K562 (cell line): ENCODE results near the gene ATOSA. TPM values are rescaled to one million over a fixed set of nuclear protein-coding genes. Genes with fewer than 3 reads are reported as not detected.

ENCODE experiments used
- ATAC-seq: fragments of 200-7000 bp; cut with Tn5 transposase; 3 replicates; pipeline ENCODE4 v1.9.1; 2020; ENCODE audit warnings: moderate library complexity
- BruUV-seq: library from RNA; stranded (reverse); fragments of 400-500 nt; replicated peaks from 2 replicates; lab custom pipeline; 2021; lab: Mats Ljungman, UMichigan
- CTCF ChIA-PET: fragments of 300-600 bp; formaldehyde crosslinking; extraction: SDS; loops from one replicate; lab custom pipeline; 2021; ENCODE audit warnings: low intra/inter-chr PET ratio; lab: Yijun Ruan, JAX
- POLR2A ChIA-PET: fragments of 300-600, 350-650 bp; sonication (Branson Sonifier 250); formaldehyde crosslinking; extraction: SDS; loops from one replicate; lab custom pipeline; 2021; ENCODE audit warnings: antibody characterized with exemption, inconsistent platforms; lab: Yijun Ruan, JAX
- DNase-seq, 4 experiments: peaks; one replicate each; pipeline versions ENCODE4 v3.0.0 to v3.0.0-alpha.2; 2011 to 2018; ENCODE audit warnings: low spot score in 3 of 4, mixed read lengths in 3 of 4; ENCODE audit errors: extremely low read depth in 1 of 4
- FAIRE-seq: peaks from 2 replicates; lab custom pipeline; 2011; peaks lifted over from hg19 to GRCh38; lab: Jason Lieb, UNC
- H2AFZ ChIP-seq: 2 replicates; pipeline ENCODE4 v1.6.0; 2011; ENCODE audit warnings: low read depth, low read length, control low read depth, inconsistent platforms
- H3K27ac ChIP-seq: fragments of 200-600 bp; 3 replicates; pipeline ENCODE4 v1.8.0; 2011; ENCODE audit warnings: low read depth, mild to moderate bottlenecking, control low read depth, inconsistent platforms, low read length, moderate library complexity, mixed read lengths; ENCODE audit errors: extremely low read depth
- H3K27me3 ChIP-seq, 2 experiments: fragments of 300-600 bp in 1 of 2; 2 replicates in 1 of 2; 3 replicates in 1 of 2; pipeline versions ENCODE4 v1.6.0 to v1.8.0; 2011; ENCODE audit warnings: inconsistent platforms in 2 of 2, low read length in 2 of 2, mild to moderate bottlenecking in 1 of 2, mixed read lengths in 1 of 2, moderate library complexity in 1 of 2; ENCODE audit not compliant: control insufficient read depth in 2 of 2, insufficient read depth in 2 of 2
- H3K36me3 ChIP-seq: fragments of 300-600 bp; 3 replicates; pipeline ENCODE4 v1.8.0; 2011; ENCODE audit warnings: mild to moderate bottlenecking, low read length, inconsistent platforms; ENCODE audit not compliant: control insufficient read depth, insufficient read depth
- H3K4me1 ChIP-seq, 2 experiments: fragments of 200-600 bp in 1 of 2; replicated peaks in 1 of 2; 2 replicates in 1 of 2; 3 replicates in 1 of 2; pipeline versions ENCODE4 v1.5.1 to v1.8.0; 2011; ENCODE audit warnings: inconsistent platforms in 2 of 2, low read length in 2 of 2, mild to moderate bottlenecking in 1 of 2, mixed read lengths in 1 of 2, moderate library complexity in 1 of 2; ENCODE audit not compliant: control insufficient read depth in 2 of 2, insufficient read depth in 2 of 2
- H3K4me2 ChIP-seq: 2 replicates; pipeline ENCODE4 v1.6.1; 2011; ENCODE audit warnings: low read length, control low read depth, inconsistent platforms, mixed read lengths; ENCODE audit not compliant: insufficient read depth
- H3K4me3 ChIP-seq: fragments of 200-600 bp; sonication (generic), shearing (Covaris generic); 2 replicates; pipeline ENCODE4 v1.5.1; 2016; ENCODE audit warnings: control low read depth, inconsistent platforms
- H3K79me2 ChIP-seq: fragments of 200-600 bp; 3 replicates; pipeline ENCODE4 v1.8.0; 2011; ENCODE audit warnings: low read length, inconsistent platforms; ENCODE audit not compliant: control insufficient read depth, insufficient read depth
- H3K9ac ChIP-seq, 2 experiments: 2 replicates each; pipeline versions ENCODE4 v1.6.0 to v1.6.1; 2011; ENCODE audit warnings: low read depth in 2 of 2, low read length in 2 of 2, control low read depth in 1 of 2, inconsistent platforms in 1 of 2, mild to moderate bottlenecking in 1 of 2, mixed read lengths in 1 of 2; ENCODE audit not compliant: insufficient read depth in 1 of 2
- H3K9me1 ChIP-seq: one replicate; pipeline ENCODE4 v1.6.0; 2011; ENCODE audit warnings: inconsistent platforms, mild to moderate bottlenecking, low read length, moderate library complexity; ENCODE audit not compliant: control insufficient read depth, insufficient read depth
- H3K9me3 ChIP-seq: replicated peaks from 2 replicates; pipeline ENCODE4 v1.5.1; 2011; ENCODE audit warnings: low read depth, low read length, inconsistent platforms; ENCODE audit not compliant: control insufficient read depth, insufficient read depth
- H4K20me1 ChIP-seq: replicated peaks from 2 replicates; pipeline ENCODE4 v1.6.1; 2011; ENCODE audit warnings: low read length, inconsistent platforms, mixed read lengths; ENCODE audit not compliant: control insufficient read depth, insufficient read depth
- KLF13 ChIP-seq: fragments of 450-650 bp; IDR thresholded peaks from 2 replicates; pipeline ENCODE4 v1.6.1; 2016; ENCODE audit warnings: missing genetic modification characterization, low read depth, mild to moderate bottlenecking, missing compliant biosample characterization, moderate library complexity, borderline replicate concordance
- MEIS2 ChIP-seq: fragments of 450-650 bp; IDR thresholded peaks from 2 replicates; pipeline ENCODE4 v1.6.1; 2014; ENCODE audit warnings: mild to moderate bottlenecking; ENCODE audit not compliant: partially characterized antibody
- NFXL1 ChIP-seq: fragments of 450-650 bp; formaldehyde crosslinking; IDR thresholded peaks from 2 replicates; pipeline ENCODE4 v1.4.0; 2021; ENCODE audit warnings: mild to moderate bottlenecking
- WGBS: fragments of 100-300 bp; shearing (Covaris generic); methylation state at CpG from one replicate; pipeline ENCODE4 v1.1.6; 2016; ENCODE audit warnings: low coverage, mixed read lengths; ENCODE audit not compliant: insufficient coverage; ENCODE audit errors: missing lambda C conversion rate; 5-methylcytosine and 5-hydroxymethylcytosine counted together
- in situ Hi-C: fragments of 300-500 bp; cut with MboI; formaldehyde crosslinking; loops from 4 replicates; pipeline ENCODE4 v1.15.0; 2018; ENCODE audit warnings: inconsistent platforms, mixed read lengths
- intact Hi-C: fragments of 100-400 bp; cut with micrococcal nuclease; formaldehyde crosslinking; loops from 2 replicates; pipeline ENCODE4 v1.14.2; 2022
- polyA plus RNA-seq, 8 experiments: library from polyadenylated mRNA; depleted of rRNA in 4 of 8; stranded (reverse) in 5 of 8; unstranded in 3 of 8; fragments of >200 nt; fragmentation: Nextera tagmentation in 2 of 8; fragmentation: Illumina TruSeq in 1 of 8; extraction: Ambion mirVana in 2 of 8; extraction: Trizol in 1 of 8; gene quantifications; 2 replicates each; pipeline versions ENCODE4 v1.2.1 to v1.2.3, GENCODE V29; 2011 to 2014; ENCODE audit warnings: inconsistent platforms in 1 of 8, missing spikeins in 1 of 8
- total RNA-seq, 7 experiments: library from RNA; depleted of rRNA in 6 of 7; stranded (reverse); fragments of >200 nt in 6 of 7; fragmentation: Illumina TruSeq in 2 of 7; extraction: Trizol in 2 of 7; gene quantifications; 2 replicates each; pipeline versions ENCODE4 v1.2.1 to v1.2.3, GENCODE V29; 2011 to 2021; ENCODE audit warnings: low replicate concordance in 1 of 7
- TF ChIP-seq, protein P1 (sequence below): fragments of 200-600 bp; sonication (generic); IDR thresholded peaks from one replicate; pipeline ENCODE4 v1.6.1; 2012; ENCODE audit warnings: mild to moderate bottlenecking, low read depth, low read length, inconsistent platforms
- TF ChIP-seq, protein P2 (sequence below), 3 experiments: IDR thresholded peaks in 2 of 3; conservative IDR thresholded peaks in 1 of 3; 2 replicates each; pipeline ENCODE4 v1.5.1; 2011 to 2012; ENCODE audit warnings: low read length in 3 of 3, mild to moderate bottlenecking in 3 of 3, control low read depth in 2 of 3, improper control_type of control experiment in 1 of 3, inconsistent platforms in 1 of 3, low read depth in 1 of 3, mixed read lengths in 1 of 3, moderate library complexity in 1 of 3; ENCODE audit not compliant: insufficient read depth in 2 of 3

The ATOSA gene
- total and polyA plus RNA-seq, 9 of the 15 experiments (the other 6 are each of a cell fraction or from before 2014, with no cell fraction given) = 2.0 to 6.1 (median 3.9) TPM

DNA sequence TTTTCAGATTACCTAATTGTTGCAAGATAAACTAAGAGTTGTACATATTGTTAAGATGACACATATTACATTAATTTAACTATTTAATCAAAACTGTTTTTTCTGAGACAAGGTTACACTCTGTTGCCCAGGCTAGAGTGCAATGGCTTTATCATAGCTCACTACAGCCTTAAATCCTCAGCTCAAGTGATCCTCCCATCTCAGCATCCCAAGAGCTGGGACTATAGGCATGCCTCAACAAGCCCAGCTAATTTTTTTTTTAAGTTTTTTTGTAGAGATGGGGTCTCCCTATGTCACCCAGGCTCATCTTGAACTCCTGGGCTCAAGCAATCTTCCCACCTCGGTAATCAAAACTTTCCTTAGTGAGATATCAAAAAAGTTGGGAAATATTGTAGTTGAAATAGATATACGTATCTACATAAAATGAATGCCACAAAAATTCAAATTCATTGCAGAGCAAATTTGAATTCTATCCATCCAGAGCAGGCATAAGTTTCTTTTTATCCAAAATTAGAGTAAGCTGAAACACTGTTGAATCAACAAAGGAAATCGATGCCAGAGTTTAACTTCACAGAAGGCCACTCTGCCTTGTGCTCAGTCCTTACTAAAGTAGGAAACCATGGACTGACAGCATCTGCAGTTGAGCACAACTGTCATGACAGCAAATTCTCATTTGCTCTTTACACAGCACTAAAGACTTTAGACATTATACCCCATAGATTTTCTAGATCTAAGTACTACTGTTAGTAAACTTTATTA lies 15.5 kb downstream of the ATOSA start:
- 37% methylated on average over 3 of the region's 3 CpGs for WGBS
- Histone ChIP-seq H3K4me3 (no peak overlapping the region), H3K27me3 (no peaks in the 10 kb centered on the region), H3K9ac (no peak overlapping the region), H4K20me1 (no peaks in the 10 kb centered on the region), H3K4me2 (no peak overlapping the region), H2AFZ (no peak overlapping the region), H3K9me1 (no peaks in the 10 kb centered on the region), H3K36me3 (0 out of 3 replicates have a peak, but pooled peaks cover 2% of the 10 kb centered on the region), H3K27ac (no peak overlapping the region), H3K9me3 (no peaks in the 10 kb centered on the region), H3K4me1 (no peaks in the 10 kb centered on the region), H3K79me2 (no peaks in the 10 kb centered on the region)
- ChIA-PET POLR2A (interaction anchor here (0.8 to 2.4 kb wide), 4 partner anchors 10 to 26 kb away, joined by 3 to 9 read pairs (median 6); no protein-coding TSS in a partner anchor), CTCF (no interaction called here)
- intact Hi-C loops = no loop called here
- FAIRE-seq (no peak), DNase-seq (no peak), ATAC-seq (no peak)
- in situ Hi-C loops = no loop called here
- BruUV-seq = no TSS peak
- no peak for TF ChIP-seq NFXL1 (CRISPR knock-in tag)
- TF ChIP-seq, protein P1, sequence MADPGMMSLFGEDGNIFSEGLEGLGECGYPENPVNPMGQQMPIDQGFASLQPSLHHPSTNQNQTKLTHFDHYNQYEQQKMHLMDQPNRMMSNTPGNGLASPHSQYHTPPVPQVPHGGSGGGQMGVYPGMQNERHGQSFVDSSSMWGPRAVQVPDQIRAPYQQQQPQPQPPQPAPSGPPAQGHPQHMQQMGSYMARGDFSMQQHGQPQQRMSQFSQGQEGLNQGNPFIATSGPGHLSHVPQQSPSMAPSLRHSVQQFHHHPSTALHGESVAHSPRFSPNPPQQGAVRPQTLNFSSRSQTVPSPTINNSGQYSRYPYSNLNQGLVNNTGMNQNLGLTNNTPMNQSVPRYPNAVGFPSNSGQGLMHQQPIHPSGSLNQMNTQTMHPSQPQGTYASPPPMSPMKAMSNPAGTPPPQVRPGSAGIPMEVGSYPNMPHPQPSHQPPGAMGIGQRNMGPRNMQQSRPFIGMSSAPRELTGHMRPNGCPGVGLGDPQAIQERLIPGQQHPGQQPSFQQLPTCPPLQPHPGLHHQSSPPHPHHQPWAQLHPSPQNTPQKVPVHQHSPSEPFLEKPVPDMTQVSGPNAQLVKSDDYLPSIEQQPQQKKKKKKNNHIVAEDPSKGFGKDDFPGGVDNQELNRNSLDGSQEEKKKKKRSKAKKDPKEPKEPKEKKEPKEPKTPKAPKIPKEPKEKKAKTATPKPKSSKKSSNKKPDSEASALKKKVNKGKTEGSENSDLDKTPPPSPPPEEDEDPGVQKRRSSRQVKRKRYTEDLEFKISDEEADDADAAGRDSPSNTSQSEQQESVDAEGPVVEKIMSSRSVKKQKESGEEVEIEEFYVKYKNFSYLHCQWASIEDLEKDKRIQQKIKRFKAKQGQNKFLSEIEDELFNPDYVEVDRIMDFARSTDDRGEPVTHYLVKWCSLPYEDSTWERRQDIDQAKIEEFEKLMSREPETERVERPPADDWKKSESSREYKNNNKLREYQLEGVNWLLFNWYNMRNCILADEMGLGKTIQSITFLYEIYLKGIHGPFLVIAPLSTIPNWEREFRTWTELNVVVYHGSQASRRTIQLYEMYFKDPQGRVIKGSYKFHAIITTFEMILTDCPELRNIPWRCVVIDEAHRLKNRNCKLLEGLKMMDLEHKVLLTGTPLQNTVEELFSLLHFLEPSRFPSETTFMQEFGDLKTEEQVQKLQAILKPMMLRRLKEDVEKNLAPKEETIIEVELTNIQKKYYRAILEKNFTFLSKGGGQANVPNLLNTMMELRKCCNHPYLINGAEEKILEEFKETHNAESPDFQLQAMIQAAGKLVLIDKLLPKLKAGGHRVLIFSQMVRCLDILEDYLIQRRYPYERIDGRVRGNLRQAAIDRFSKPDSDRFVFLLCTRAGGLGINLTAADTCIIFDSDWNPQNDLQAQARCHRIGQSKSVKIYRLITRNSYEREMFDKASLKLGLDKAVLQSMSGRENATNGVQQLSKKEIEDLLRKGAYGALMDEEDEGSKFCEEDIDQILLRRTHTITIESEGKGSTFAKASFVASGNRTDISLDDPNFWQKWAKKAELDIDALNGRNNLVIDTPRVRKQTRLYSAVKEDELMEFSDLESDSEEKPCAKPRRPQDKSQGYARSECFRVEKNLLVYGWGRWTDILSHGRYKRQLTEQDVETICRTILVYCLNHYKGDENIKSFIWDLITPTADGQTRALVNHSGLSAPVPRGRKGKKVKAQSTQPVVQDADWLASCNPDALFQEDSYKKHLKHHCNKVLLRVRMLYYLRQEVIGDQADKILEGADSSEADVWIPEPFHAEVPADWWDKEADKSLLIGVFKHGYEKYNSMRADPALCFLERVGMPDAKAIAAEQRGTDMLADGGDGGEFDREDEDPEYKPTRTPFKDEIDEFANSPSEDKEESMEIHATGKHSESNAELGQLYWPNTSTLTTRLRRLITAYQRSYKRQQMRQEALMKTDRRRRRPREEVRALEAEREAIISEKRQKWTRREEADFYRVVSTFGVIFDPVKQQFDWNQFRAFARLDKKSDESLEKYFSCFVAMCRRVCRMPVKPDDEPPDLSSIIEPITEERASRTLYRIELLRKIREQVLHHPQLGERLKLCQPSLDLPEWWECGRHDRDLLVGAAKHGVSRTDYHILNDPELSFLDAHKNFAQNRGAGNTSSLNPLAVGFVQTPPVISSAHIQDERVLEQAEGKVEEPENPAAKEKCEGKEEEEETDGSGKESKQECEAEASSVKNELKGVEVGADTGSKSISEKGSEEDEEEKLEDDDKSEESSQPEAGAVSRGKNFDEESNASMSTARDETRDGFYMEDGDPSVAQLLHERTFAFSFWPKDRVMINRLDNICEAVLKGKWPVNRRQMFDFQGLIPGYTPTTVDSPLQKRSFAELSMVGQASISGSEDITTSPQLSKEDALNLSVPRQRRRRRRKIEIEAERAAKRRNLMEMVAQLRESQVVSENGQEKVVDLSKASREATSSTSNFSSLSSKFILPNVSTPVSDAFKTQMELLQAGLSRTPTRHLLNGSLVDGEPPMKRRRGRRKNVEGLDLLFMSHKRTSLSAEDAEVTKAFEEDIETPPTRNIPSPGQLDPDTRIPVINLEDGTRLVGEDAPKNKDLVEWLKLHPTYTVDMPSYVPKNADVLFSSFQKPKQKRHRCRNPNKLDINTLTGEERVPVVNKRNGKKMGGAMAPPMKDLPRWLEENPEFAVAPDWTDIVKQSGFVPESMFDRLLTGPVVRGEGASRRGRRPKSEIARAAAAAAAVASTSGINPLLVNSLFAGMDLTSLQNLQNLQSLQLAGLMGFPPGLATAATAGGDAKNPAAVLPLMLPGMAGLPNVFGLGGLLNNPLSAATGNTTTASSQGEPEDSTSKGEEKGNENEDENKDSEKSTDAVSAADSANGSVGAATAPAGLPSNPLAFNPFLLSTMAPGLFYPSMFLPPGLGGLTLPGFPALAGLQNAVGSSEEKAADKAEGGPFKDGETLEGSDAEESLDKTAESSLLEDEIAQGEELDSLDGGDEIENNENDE = no peak
- no peak for TF ChIP-seq KLF13 (tag)
- no peak for TF ChIP-seq MEIS2
- TF ChIP-seq, protein P2, sequence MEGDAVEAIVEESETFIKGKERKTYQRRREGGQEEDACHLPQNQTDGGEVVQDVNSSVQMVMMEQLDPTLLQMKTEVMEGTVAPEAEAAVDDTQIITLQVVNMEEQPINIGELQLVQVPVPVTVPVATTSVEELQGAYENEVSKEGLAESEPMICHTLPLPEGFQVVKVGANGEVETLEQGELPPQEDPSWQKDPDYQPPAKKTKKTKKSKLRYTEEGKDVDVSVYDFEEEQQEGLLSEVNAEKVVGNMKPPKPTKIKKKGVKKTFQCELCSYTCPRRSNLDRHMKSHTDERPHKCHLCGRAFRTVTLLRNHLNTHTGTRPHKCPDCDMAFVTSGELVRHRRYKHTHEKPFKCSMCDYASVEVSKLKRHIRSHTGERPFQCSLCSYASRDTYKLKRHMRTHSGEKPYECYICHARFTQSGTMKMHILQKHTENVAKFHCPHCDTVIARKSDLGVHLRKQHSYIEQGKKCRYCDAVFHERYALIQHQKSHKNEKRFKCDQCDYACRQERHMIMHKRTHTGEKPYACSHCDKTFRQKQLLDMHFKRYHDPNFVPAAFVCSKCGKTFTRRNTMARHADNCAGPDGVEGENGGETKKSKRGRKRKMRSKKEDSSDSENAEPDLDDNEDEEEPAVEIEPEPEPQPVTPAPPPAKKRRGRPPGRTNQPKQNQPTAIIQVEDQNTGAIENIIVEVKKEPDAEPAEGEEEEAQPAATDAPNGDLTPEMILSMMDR (IDR thresholded peaks at IDR 0.05 in 2 of 3, conservative IDR thresholded peaks at IDR 0.05 in 1 of 3; ENCODE audit: insufficient read depth in 2 of 3, low read depth in 1 of 3, low read length in 3 of 3) = no peak
